CD4-positive, alpha-beta T cell treated with Interleukin-1 beta for 1 hour (primary cell): ENCODE results near the gene KIF6.

Experiments
- DNase-seq, 2 donors: peaks; one replicate each; pipeline ENCODE4 v3.0.0-alpha.2; 2020 to 2022

KIF6 gene

DNA sequence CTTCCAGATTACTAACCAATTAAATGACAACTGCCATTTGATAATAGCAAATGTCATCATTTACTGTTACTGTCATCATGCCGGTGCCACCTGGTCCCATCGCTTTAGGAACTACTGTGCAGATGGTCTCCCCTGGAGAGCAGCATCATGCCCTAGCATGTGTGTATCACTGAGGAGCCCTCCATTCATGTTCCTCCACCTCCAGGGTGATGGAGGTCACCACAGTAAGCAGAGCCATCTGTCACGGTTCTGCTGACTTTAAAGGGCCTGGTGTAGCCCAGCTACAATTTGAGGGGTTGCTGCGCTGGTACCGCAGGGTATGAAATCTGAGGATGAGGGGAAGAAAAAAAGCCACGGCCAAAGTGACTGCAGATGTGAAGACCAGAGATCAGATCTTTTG lies 283.9 kb downstream of the KIF6 start:
- no peak for DNase-seq

DNA sequence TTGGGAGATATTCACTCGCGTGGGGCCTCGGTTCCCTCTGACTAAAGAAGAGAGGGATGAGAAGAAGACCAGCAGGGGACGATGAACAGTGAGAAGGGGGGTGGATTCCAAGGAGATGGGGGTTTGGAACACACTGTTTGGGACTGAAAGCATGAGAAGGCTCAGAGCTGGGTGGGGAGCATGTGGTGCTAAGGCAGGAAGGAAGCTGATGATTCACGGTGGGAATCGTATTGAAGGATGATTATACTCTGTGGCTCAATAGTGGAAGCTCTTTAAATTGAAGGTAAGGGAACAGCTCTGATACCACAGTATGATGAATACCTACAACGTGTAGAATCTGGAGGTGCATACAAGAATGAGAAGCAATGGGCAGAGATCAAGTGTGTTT lies 285.2 kb downstream of the KIF6 start:
- DNase-seq = no peak

DNA sequence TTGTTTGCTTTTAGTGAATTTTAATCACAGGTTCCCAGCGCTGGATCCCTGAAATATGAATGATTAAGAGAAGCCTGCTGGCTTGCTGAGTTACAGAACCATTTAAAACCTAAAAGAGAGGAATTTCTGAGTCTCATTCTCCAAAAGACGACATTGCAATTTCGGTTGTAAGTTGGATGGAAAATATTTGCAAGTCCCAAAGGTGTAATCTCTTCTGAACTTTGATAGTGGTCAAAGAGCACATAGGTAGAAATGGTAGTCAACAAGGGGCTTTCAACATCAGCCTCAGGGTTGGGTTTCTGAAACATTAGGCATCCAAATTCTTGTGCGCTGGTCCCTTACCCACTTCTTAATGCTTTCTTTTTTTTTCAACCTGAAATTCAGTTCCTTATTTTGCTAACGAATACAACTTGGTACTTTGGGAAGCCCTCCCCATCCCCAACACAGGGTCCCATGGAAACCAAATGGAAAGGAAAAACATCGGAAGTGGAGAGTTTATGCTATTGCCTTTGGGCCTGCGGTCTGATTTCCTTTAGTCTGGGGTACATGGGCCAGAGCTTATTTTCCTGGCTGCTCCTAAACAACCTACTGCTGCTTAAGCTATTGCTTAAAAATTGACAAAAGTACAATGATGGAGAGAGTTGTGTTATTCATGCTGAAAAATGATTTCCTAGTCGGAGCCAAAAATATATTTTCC lies 285.7 kb downstream of the KIF6 start:
- no peak for DNase-seq

DNA sequence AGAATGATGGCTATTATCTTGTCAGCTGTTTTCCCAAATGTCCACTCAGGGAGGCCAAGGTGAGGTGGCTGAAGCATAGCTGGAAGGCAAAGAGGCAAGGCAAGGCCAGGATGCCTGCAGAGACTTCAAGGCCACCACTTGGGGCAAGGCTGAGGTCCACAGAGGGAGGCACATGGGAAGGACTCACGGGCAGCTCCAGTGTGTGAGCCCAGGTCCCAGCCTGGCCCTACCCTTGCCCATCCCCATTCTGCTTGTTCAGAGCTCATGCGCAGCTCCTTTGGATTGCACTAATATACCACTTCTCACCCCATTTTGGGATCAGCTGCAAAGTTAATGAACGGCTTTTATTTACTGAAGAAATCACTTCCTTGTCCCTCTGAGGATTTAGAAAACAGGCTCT lies 291.6 kb downstream of the KIF6 start:
- DNase-seq = no peak

DNA sequence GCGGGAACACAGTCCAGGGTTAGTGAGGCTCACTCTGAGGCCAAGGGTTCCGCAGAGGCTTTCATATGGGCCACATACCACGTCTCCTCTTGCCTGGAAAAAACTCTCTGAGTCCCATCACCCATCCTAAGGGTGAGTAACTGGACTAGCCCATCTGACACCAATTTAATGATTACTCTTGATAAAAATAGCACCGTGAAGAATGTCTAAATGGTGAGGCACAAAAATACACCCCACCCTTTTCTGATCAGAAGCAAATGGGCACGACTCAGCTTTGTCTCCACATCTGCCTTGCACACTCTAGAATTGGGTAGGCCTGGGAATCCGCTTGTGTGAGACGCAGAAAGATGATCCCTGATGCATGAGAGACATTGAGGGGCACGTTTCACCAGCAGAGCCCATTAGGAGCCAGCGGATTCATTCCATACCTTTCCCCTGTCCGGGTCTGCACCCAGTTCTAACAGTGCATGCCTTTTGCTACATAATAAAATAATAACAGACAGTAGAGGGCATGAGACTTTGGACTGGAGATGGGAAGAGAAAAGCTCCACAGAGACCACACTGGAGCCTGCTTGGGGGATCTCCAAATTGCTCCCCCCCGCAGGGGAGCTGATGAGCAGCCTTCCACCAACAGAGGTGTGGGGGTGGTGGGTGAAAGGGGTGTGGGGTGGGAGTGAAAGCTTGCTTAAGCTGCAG lies 292.7 kb downstream of the KIF6 start:
- no peak for DNase-seq

DNA sequence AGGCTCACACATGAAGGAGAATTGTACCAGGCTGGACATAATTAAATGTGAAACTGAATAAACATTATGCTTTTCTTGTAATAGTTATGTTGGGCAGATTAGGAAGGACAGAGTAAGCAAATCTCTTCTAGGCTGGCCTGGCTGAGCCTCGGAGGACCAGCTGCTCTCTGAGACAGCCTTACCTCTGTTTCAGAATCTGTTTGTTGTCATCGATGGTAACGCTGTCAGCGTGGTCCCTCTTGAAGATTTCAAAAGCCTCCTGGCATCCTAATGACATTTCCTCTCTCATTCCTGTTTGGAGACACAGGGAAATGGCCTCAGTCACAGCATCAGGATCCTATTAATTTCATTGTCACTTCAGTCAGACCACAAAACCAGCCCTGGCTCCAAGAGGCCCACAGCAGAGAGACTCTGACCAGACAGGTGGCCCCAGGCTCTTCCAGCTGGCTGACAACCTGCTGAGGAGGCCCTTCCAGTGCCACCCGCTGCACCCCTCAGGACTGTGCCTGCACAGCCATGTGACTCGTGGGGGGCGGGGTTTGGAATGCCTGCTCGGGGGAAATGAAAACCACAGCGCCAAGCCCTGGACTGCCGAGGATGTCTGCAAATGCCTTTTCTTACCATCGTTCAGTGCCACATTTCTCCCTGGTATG lies 294.2 kb downstream of the KIF6 start:
- DNase-seq = no peak

DNA sequence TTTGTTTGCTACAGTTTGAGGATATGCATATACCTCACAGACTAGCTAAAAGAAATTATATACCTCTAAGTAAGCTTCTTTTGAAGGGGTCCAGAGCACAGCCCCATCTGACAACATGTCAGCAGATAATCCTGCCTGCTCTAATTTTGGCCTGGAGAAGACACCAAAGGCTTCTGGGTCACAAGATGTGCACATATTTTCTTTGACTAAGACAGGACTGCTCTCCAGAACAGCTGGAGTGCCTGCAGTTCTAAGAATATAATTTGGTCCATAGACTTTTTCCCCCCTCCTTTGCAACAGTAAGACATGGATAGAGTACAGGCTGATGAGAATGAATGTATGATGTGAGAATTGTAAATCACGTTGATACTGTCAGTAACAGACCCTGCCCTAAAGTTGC lies 294.8 kb downstream of the KIF6 start:
- DNase-seq = no peak

DNA sequence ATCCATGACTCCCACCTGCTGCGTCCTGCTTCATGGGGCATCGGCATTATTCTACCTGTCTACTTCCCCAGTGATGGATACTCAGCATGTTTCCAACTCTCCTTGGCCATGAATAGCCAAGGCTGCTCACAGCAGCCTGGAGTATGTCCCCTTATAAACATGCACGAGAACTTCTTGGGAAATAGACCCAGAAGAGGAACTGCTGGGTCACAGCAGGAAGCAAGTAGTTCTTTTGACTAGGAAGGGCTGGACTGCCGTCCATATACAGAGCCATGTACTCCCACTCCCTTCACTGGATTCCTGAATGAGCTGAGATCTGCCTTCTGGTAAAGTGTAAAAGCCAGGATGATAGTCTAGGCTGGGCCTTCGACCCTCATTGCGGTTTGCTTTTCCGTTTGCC lies 296.4 kb downstream of the KIF6 start:
- DNase-seq = no peak

DNA sequence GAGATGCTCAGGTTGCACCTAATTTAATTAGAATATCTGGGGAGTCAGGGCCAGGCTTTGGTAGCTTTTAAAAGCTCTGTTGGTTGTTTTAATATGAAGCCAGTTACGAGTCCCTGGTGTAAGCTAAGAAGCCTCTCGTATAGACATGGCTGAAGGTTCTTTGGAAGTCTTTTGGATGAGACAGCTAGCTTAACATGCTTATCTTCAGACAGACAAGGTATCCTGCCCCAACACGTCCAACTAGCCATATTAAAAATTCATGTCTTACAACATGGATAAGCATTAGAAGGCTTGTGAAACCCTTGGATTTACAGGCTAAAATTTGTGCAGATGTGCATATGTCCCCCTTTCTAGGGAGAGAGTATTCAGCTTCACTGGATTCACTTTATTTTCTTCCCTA lies 297.1 kb downstream of the KIF6 start:
- no peak for DNase-seq

DNA sequence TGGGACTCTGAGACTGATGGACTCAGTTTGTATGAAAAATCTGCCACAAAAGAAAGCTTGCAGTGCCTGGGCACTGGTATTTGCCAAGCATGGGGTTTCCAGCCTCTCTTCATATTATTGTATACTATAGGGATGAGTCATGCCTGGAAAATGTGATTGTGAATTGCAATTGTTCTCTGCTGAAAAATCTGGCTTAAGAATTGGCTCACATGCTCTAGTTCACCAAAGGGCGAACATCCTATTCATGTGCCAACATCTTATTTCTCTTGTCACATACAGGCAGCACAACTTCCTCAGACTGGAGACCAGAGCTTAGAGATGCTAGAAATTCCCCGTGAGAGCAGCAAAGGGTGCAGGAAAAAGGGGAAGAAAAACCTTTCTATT lies 299.1 kb downstream of the KIF6 start:
- no peak for DNase-seq

DNA sequence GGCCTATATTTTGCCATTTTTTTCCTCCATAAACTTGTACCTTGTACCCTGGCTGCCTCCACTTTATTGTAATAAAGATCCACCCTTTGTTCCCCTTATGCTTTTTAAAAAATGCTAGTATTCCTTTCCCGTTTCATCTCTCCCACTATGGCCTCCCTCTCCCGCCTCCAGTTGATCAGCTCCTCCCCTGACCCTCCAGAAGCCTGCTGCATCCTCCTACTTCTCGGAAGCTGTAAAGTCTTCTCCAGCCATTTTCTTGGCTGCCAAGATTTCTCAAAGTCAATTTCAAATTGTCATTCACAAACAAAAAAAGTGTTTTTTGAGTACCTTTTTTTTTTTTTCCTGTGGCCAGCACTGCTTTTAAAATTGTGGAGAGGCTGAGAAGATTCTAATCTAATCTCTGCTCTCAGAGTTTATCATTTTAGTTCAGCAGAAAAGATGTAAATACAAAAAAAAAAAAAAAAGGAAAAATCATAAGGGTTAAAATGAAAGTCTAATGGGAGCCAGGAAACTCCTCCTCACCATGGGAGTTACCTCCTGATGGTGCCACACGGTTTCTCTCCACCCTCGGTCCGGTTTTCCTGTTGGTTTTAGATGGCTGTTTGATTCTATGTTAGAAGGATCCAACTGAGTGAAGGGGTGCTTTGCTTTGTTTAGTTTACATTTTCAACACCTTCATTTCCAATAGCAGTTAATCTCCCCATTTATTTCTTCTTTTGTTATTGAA lies 299.7 kb downstream of the KIF6 start:
- no peak for DNase-seq

DNA sequence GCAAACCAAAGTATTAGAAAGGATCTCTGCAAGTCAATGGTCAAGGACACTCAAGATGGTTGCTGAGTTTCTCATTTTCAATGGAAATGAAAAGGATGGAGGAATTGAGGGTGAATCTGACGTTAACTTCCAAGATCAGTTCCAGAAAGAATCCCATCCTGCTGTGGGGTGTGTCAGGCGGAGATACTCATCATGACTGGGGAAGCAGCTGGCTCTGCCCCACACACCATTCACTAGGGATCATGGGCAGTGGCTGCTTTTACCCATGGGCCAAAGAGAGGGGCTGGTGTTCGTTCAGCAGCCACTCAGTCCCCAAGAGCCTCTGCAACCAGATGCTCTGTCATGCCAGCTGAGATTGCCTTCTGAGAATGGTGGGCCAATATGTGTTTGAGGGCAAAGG lies 300.4 kb downstream of the KIF6 start:
- DNase-seq = no peak

DNA sequence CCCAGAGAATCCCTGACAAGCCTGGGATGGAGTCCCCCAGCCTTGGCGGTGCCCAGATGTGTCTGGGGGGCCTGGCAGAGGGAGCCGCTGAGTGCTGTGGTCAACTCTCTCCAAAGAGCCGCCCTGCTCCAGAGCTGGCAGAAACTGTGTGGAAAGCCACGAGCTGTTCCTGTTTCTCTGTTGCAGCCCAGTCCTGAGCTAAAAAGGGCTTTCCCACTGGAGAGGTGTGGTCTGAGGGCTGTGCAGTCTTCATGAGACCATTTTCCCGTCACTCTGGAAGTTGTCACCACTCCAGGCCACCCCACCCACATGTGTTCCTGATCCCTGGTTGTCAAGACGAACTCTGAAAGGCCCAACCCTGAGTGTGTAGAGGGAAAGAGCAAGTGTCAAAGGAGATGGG lies 303.0 kb downstream of the KIF6 start:
- DNase-seq = no peak

DNA sequence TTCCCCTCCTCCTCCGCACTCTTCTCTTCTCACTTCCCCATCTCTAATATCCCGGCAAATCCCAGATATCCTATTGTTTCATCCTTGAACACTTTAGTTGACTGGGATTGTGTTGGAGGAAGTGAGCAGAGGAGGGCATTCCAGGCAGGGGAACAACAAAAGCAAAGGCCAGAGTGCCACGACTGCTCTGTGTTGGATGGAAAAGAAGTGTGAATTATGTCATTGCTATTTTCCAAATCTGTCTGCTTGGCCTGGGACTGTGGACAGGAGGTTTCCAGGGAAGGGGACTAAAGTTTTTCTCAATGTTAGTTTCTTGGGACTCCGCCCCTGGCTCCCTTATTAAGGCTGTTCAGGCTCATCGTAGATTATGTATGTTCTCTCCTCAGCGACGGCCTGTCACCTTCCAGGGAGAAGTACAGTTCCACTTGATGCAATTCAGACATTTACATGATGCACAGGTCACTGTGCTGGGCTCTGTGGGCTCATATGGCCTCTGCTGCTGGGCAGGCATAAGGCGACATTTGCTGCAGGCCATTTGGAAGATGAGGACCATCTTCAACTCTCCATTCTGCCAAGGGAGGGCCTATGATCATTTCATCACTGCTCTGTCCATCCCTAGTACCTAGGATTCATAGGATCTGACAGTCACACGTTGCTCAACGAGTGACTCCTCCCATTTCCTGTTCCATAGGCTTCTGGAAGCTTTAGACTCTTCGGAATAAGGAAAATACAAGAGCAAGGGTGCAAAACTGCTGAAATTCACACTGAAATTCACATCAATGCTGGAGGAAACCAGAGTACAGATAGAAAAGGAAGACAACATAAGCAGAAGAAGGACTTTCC lies 303.6 kb downstream of the KIF6 start:
- no peak for DNase-seq

DNA sequence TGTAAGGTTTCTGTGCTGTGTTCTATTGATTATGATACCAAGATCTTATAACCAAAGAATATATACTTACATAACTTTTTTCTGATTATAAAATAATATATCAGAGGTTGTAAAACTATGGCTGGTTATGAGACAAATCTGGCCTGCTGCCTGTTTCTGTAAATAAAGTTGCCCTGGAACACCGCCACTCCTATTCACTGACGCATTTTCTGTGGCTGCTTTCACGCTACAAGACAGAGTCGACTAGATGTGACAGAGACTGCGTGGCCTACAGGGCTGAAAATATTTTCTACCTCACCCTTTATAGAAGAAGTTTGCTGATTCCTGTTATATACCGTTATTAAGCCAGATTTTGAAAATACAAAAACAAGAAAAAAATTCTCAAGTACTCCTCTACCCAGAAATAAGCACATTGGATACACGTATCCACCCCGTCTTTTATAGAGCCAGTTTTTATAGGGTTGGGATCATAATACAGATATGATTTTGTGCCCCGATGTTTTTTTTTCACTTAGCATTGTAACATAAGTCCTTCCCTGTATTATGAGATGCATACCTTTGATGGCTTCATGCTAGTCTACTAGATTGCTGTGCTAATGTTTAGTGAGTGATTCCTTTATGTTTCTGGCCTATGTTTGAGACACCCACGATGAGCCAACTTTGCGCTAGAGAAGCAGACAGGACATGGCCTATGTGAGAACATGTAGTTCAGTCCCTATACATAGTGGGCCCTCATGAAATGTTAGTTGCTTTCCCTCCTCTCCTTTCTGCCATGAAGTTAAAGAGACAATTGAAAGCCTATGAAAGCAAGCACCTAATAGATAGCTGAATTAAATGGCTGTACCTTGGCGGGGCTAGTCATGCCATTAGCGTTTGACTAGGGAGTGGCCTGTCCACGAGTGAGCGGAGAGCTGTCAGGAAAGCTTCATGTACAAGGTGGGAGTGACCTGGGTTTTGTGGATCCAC lies 304.6 kb downstream of the KIF6 start:
- DNase-seq = no peak

DNA sequence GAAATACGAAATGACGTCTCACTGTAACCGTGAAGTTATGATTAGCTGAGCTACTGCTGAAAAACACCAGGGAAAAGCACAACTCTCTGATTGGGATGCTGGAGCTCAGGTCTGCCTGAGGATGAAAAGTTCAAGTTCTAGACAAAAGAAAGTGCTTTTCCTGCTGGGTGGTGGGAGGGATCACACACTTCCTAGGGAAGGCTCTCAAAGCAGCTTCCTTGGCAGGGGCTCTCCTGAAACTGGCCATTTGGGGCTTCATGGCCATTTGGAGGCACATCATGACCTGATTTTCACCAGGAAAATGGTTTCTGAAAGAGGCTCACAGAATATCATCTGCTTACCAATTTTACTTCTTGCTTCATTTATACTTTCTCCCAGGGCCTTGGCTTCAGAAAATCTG lies 305.6 kb downstream of the KIF6 start:
- DNase-seq = no peak

DNA sequence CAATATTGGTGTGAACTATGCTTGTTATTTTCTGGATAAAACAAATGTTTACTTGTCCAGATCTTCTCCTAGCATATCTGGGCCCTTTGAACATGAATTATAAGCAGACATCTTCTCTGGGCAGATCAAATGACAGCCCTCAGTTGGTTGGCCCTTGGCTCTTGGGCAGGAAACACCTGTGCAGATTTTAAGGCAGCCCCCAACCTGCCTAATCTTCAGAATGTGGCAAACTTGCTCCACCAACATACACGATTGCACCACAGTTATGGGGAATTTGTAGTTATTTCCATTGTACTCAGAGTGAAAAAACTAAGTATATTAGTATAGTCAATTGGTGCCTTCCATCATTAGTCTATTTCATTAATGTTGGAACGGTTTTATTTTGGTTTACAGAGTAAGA lies 307.8 kb downstream of the KIF6 start:
- no peak for DNase-seq

DNA sequence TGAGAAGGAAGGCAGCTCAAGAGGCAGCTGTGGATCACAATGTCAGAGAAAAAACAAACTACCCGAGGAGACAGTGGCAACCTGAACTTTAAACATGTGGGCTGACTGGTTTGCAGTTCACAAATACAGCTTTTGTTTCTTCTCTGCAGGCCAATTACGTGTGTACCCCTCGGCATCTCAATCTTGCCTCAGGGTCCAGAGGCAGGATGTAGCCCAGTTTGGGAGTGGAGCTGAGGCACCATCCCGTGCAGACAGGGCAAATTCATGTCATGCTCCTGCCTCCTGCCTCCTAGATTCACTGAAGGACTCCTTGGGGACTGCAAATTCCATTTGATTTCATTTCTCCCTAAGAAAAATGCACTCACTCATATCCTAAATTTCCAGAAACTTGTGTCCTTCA lies 308.5 kb downstream of the KIF6 start:
- no peak for DNase-seq

DNA sequence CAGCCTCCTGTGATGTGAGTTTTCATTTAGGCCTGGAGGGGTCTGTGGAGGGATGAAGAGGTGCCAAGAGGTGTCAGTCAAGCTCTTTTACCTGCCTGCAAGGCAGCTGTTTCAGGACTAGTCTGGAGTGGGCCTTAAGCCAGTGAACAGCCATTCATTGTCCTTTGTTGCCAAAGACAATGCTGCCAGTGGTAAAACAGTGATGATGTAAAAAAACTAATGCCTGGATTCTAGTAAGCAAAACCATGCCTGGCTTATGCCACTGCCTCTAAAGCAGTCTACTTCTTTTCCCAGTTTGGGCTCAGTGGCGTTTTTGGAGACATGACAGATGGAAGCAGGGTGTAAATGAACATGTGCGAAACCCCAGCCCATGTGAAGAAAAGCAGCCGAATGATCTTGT lies 309.2 kb downstream of the KIF6 start:
- DNase-seq = no peak

DNA sequence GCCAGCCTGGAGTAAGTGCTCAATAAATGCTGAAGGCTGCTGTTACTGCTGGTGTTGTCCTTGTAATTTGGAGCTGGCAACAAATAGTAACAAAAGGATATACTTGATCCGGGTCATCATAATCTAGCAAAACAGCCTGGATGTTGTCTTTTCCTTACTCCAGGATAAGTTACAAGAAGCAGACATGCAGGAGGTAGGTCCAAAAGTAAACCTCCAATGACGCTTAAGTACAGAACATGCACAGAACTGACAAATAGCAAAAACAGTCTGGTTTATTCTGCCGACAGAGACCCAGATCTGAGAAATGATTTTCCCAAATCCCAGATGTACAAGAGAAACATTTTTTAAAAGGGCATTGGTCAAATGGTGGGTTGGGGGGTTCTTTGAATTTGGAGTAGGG lies 309.7 kb downstream of the KIF6 start:
- no peak for DNase-seq

DNA sequence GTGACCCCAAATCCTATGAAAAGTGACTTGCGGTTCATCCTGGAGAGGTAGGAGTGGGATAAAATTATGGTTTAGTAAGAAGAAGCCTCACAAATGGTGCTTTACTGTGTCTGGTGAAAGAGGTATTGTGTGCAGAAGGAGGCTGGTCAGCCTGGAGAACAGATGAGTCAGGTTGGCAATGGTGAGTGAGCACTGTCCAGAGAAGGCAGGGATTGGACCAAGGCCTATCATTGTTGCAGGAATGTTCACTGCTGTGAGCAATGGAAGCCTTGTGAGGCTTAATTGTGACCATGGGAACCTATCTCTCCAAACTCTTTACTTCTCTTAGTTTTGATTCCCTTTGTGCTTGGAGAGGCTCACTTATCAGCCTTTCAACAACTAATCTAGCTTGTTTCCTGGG lies 313.7 kb downstream of the KIF6 start:
- no peak for DNase-seq

DNA sequence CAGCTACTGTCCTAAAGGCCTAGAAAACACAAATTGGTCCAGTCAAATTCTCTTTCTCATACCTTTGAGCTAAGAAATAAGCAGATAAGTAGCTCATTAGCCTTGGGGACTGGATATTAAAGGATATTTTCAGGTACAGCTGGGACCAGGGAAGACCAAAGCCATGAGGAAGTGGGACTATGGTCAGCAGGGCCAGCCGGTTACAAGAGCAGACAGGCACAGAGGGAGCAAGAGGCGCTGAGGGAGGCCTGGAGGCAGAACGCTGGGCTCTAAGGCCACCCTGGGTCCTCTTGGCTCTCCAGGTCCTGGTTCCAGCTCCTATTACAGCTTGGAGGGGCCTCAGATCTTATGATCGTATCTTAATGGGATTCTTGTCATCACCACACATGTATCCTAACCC lies 314.2 kb downstream of the KIF6 start:
- no peak for DNase-seq
